Retinal pigment epithelial cell (primary cell): ENCODE measurements around the gene TVP23A.

Source experiments
- DNase-seq: peaks from one replicate; pipeline ENCODE4 v3.0.0-alpha.2; 2010; ENCODE audit warnings: low read depth
- H3K4me3 ChIP-seq: 2 replicates; pipeline ENCODE4 v1.5.1; 2011; ENCODE audit warnings: mild to moderate bottlenecking, low read length, control low read depth, moderate library complexity
- TF ChIP-seq, protein P1 (sequence below): conservative IDR thresholded peaks from 2 replicates; pipeline ENCODE4 v1.5.1; 2011; ENCODE audit warnings: low read depth, low read length, control low read depth, inconsistent platforms

The TVP23A gene

DNA sequence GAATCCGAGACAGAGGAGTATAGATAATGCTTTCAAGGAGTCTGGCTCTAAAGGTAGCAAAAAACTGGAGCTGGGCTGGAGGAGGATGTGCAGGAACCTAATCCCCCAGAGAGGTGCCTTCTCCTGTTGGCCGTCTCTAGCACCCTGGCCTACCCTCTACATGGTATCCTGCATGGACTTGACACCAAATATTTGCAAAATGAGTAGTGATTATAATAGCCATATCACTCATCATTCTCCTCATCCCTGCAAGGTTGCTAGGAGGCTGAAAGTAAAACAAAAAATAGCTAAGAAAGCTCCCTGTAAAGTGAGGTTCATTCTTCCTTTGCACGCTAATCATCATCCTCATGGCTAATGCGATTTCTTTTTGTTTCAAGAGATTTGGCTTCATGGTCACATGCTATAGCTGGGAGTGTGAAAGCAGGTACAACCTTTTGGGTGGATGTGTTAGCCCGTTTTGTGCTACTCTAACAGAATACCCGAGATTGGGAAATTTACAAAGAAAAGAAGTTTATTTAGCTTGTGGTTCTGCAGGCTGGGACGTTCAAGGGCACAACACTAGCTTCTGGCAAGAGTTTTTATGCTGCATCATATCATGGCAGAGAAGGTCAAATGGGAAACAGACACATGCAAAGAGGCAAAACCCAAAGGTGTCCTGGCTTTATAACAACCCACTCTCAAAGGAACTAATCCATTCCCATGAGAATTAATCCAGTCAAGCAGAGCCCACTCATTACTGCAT lies 31.3 kb upstream of the TVP23A start:
- TF ChIP-seq, protein P1, sequence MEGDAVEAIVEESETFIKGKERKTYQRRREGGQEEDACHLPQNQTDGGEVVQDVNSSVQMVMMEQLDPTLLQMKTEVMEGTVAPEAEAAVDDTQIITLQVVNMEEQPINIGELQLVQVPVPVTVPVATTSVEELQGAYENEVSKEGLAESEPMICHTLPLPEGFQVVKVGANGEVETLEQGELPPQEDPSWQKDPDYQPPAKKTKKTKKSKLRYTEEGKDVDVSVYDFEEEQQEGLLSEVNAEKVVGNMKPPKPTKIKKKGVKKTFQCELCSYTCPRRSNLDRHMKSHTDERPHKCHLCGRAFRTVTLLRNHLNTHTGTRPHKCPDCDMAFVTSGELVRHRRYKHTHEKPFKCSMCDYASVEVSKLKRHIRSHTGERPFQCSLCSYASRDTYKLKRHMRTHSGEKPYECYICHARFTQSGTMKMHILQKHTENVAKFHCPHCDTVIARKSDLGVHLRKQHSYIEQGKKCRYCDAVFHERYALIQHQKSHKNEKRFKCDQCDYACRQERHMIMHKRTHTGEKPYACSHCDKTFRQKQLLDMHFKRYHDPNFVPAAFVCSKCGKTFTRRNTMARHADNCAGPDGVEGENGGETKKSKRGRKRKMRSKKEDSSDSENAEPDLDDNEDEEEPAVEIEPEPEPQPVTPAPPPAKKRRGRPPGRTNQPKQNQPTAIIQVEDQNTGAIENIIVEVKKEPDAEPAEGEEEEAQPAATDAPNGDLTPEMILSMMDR, result no peak
- H3K4me3 ChIP-seq, result no peak overlapping the region
- no peak for DNase-seq

DNA sequence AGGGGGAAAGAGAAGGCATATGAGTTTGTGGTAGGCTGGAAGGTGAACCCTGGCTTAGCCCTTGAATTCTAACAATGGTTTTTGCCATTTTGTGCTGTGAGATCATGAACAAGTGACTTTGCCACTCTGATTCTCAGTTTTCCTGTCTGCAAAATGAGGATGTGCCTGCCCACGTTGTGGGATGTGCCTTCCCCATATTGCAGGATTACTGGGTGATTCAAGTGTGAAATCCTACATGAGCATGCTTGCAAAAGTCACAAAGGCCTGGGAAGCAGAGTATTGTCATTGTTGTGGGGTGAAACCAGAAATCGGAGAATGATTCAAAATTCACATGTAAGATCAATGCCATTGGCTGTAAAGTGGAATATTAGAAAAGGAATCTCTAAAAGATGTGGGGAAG lies 28.6 kb upstream of the TVP23A start:
- H3K4me3 ChIP-seq, result no peak overlapping the region
- no peak for DNase-seq
- TF ChIP-seq, protein P1, result no peak

DNA sequence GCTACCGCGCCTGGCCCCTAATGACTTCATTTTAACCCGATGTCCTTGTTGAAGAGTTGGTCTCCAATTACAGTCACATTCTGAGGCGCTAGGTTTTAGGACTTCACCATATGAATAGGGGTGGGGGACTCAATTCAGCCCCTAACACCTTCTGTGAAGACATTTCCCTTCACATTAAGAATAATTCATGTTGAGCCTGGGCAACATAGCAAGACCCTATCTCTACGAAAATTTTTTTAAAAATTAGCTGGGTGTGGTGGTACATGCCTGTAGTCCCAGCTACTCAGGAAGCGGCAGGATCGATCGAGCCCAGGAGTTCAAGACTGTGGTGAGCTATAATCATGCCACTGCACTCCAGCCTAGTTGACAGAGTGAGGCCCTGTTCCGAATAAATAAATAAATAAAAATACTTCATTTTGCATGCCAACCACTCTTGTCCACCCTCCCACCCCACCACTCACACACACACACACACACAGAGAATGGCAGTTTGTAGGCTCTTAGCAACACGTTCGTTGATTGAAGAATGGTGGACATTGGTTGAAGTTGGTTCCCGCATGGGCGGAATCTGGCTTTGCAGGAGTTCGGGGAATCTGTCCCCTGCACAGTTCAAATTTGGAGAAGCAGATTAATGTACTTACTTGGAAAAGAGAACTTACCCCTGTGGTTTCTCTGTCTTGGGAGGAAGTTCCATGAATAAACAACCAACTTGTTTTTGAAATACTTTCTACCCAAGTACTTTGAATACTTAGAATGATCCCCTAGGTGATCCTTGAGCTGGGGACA lies 27.8 kb upstream of the TVP23A start:
- DNase-seq, result no peak
- TF ChIP-seq, protein P1, result no peak
- H3K4me3 ChIP-seq, result no peak overlapping the region

DNA sequence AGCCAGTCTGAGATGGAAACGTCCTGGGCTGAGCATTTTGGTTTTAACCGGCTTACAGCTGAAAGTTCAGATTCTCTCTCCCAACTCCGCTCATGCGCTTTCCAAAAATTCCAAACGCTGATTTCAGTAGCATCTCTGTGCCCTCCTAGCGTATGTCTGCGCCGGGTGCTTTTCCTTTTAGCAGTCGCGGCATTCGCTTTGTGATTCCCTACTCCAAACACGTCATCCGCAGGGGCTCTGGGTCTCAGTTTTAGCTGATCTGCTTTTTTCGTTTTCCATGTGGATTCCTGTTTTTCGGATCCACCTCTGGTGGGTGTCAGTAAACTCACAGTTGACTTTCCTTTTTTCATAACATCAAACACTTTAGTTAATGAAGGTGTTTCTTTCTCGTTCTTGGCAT lies 22.1 kb upstream of the TVP23A start:
- H3K4me3 ChIP-seq, result no peak overlapping the region
- no peak for DNase-seq
- TF ChIP-seq, protein P1, result no peak

DNA sequence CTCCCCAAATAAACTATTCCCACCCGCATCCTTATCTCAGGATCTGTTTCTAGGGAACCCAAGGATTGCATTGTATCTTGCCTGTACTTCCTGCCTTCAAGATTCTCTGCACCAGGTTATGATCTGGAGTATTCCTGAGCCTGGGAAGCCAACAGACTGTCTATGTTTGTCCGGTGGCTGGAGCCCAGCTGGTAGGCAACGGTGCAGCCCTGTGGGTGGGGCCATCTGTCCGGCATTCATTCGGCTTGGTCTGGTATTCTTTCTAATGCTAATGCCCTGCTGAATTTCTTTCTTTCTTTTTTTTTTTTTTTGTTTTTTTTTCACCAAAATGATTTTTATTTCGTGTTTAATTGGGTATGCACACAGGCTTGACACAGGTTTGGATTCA lies 20.7 kb upstream of the TVP23A start:
- DNase-seq, result no peak
- H3K4me3 ChIP-seq, result no peak overlapping the region
- TF ChIP-seq, protein P1, result no peak

DNA sequence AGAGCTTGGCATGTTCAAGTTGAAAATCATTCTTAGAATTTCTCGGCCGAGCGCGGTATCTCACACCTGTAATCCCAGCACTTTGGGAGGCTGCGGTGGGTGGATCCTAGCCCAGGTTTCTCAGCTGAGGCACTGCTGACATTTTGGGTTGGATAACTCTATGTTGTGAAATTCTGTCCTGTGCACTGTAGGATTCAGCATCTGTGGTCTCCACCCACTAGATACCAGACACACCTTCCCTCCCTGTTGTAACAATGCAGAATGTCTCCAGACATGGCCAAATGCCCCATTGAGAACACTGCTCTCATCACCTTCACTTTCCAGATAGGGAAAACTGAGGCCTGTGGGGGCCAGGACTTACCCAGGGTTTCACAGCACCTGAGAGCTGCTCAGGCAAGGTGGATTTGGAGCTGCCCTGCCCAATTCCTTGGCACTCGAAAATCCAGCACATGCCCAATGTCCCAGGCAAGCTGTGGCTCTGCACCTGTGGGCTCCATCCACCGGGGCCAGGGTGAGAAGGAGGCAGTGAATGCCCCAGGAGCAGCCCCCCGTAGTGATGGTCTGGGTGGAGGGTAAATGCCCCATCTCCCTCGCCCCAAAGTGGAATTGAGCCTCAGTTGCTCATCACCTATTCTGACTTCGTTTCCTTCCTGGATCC lies 20.2 kb upstream of the TVP23A start:
- H3K4me3 ChIP-seq, result no peak overlapping the region
- TF ChIP-seq, protein P1, result no peak
- no peak for DNase-seq
